Measurements from ENCODE around the gene ULK4.
A peak's percentile ranks its signal among the peaks of the same experiment; 100 is the strongest.

ULK4 gene

GRCh38 chr3:41202075-41202833, 759.6 kb downstream of the ULK4 start:
- Mint-ChIP-seq H3K9me3 (no peaks in the 10 kb centered on the region), H3K27ac (peak overlapping the region; percentile 60), H3K27me3 (no peaks in the 10 kb centered on the region), H3K36me3 (no peaks in the 10 kb centered on the region), H3K4me1 (peaks cover 67% of the 10 kb centered on the region), H3K4me3 (peak overlapping the region; percentile 60)
- no peak for ATAC-seq

- peak overlapping the region; percentile 88 for H3K4me3 Mint-ChIP-seq
- H3K27ac Mint-ChIP-seq, result peak overlapping the region; percentile 94
- no peaks in the 10 kb centered on the region for H3K27me3 Mint-ChIP-seq
- H3K9me3 Mint-ChIP-seq, result no peaks in the 10 kb centered on the region
- no peaks in the 10 kb centered on the region for H3K36me3 Mint-ChIP-seq
- peaks cover 51% of the 10 kb centered on the region for H3K4me1 Mint-ChIP-seq
- no peak for ATAC-seq
Measured at GRCh38 chr3:41200669-41201021, 761.3 kb downstream of the ULK4 start.

DNA sequence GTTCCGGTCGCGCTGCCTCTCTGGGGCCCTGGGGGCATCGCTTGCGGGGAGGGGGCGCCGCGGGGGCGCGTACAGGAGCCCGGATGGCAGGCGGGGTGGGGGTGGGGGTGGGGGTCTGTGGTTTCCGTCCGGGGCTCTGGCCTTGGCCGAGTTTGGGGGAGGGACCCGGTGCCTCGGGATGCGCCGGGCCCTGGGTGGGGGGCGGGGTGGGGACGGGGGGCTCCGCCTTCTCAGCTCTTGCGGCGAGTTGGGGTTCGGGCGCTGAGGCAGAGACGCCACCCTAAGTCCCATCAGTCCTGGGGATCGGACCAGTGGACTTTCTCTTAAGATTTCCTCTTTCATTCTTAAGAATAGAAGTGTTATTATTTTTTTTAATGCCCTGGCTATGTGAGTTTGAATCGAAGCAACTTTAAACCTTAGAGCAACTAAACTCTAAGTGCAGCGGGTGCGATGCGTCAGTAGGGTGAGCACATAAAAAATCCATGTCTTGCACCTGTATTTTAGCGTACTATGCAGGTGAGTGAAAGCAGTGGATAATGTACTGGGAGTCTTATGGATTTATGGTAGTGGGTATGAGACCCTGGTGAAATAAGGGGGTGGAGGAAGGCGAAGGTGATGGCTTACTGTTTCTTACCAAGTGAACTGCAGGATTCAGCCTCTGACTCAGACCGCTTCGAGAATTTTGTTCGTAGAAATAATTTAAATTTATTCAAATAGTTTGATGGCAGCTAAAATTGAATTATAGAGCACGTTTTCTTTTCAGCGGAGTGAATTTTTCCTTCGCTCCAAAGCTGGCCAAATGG, 761.8 kb downstream of the ULK4 start:
- H3K27me3 Mint-ChIP-seq, result no peaks in the 10 kb centered on the region
- no peaks in the 10 kb centered on the region for H3K36me3 Mint-ChIP-seq
- no peaks in the 10 kb centered on the region for H3K9me3 Mint-ChIP-seq
- ATAC-seq, result peak; percentile 42
- H3K27ac Mint-ChIP-seq, result peak overlapping the region; percentile 94
- H3K4me1 Mint-ChIP-seq, result peaks cover 45% of the 10 kb centered on the region
- peak overlapping the region; percentile 88 for H3K4me3 Mint-ChIP-seq

GRCh38 chr3:41198950-41199865, 762.7 kb downstream of the ULK4 start, which contains the start of gene CTNNB1:
Gene CTNNB1 (plus strand): TSS chr3:41199505. CDS start chr3:41224069, 24,564 bp downstream.
- Mint-ChIP-seq H3K36me3 (no peaks in the 10 kb centered on the region), H3K9me3 (no peaks in the 10 kb centered on the region), H3K27me3 (no peaks in the 10 kb centered on the region), H3K27ac (peak within 1 kb of the TSS; percentile 94), H3K4me1 (peaks cover 36% of the 10 kb centered on the region), H3K4me3 (peak within 1 kb of the TSS; percentile 92)
- peak; percentile 93 for ATAC-seq

DNA sequence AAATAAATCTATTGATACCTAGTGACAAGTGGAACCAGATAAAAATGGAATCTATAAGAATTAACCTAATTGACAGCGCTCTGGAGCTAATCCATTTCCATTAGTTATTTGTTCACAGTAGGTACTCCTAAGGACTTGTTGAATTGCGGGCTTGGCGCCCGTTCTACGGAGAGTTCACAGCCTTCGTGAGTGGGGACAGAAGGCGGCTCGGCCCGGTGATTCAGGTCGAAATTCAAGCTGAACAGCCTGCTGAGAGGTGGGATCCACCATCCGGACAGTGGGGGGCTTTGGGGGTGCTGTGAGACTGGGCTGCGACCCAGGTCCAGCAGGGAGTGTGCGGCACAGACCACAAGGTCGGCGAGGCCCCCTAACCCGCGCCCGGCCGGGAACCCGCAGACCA, 763.4 kb downstream of the ULK4 start:
- H3K4me1 Mint-ChIP-seq, result peaks cover 30% of the 10 kb centered on the region
- peak overlapping the region; percentile 92 for H3K4me3 Mint-ChIP-seq
- no peaks in the 10 kb centered on the region for H3K27me3 Mint-ChIP-seq
- no peaks in the 10 kb centered on the region for H3K36me3 Mint-ChIP-seq
- H3K9me3 Mint-ChIP-seq, result no peaks in the 10 kb centered on the region
- no peak for ATAC-seq
- peak overlapping the region; percentile 94 for H3K27ac Mint-ChIP-seq

DNA sequence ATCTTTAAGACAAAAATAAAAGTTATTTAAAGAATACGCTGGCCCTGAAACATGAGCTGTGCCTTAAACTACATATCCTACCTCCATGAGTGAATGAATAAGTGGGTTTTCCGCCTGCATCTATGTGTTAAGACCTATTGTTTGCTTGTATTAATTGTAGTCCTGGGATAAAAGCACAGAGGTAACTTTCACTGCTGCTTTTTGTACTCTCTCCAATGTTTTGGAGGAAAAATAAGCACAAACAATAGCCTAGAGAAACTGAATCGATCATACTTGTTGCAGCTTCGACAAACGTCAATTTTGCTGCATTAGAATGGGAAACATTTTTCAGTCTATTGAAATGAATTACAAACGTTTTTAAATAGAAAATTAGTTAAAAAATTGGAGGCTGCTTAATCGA, 763.9 kb downstream of the ULK4 start:
- Mint-ChIP-seq H3K27me3 (no peaks in the 10 kb centered on the region), H3K27ac (peak overlapping the region; percentile 94), H3K9me3 (no peaks in the 10 kb centered on the region), H3K4me3 (no peak overlapping the region), H3K36me3 (no peaks in the 10 kb centered on the region), H3K4me1 (peaks cover 26% of the 10 kb centered on the region)
- no peak for ATAC-seq

All from stimulated activated memory B cell treated with anti-CD40 and anti-IgM and Interleukin-4, amounts not matched to agents 10 μg/mL and 1 μg/mL and 100 μg/mL, for 72 hours (primary cell).